Measurements from ENCODE around the gene HSF5. TPM values are rescaled to one million over a fixed set of nuclear protein-coding genes. Genes with fewer than 3 reads are reported as not detected.

HSF5 gene
- total RNA-seq, 1 experiment from 2014 or later: not detected

DNA sequence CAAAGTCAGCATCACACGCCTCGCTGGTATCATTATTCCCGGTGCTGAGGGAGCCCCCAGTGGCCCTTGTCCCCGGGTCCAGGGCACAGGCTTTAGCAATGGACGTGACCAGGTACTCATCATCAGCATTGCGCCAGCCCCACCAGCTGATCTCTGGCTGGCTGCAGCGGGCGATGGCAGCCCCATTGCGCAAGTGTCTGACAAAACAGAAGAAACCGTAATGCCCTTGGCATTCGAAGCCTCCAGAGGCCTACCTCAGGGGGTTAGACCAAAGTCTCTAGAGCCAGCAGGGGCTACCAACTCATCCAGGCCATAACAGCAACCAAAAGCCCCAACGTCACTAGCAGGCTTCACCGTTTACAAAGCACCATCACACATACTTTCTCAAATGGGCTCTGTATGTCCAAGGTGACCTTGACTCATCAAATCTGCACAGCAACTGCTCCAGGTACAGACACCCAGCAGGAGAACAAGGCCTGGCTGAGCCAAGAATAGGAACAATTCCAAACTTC is 19.0 kb upstream of the HSF5 start:
- H2AK5ac ChIP-seq (ENCODE audit: insufficient read length, low read length): no peak overlapping the region
- H3K79me2 ChIP-seq (ENCODE audit: insufficient read depth, low read length): no peaks in the 10 kb centered on the region; the same call in 1 of the 2 replicates
- H4K91ac ChIP-seq (ENCODE audit: insufficient read length, low read depth, low read length): no peak overlapping the region
- no peak overlapping the region for H3K18ac ChIP-seq (ENCODE audit: insufficient read length, low read depth, low read length)
- no peak for TF ChIP-seq CTCF (conservative IDR thresholded peaks at IDR 0.05)
- H3K23ac ChIP-seq (ENCODE audit: insufficient read length, low read depth, low read length): no peak overlapping the region
- H2BK5ac ChIP-seq (ENCODE audit: insufficient read length, low read length): no peak overlapping the region
- H3K56ac ChIP-seq (ENCODE audit: insufficient read length, low read depth, low read length): no peak overlapping the region
- H2BK20ac ChIP-seq (ENCODE audit: low read depth, low read length, poor library complexity, severe bottlenecking): no peak overlapping the region
- H3T11ph ChIP-seq (ENCODE audit: low read length): no peak overlapping the region
- H3K4me1 ChIP-seq (ENCODE audit: insufficient read depth, low read length): no peaks in the 10 kb centered on the region
- H3K14ac ChIP-seq (ENCODE audit: insufficient read depth, low read length): no peak overlapping the region
- H3K9me3 ChIP-seq (ENCODE audit: control insufficient read depth, low read depth, low read length): no peaks in the 10 kb centered on the region
- H4K20me1 ChIP-seq (ENCODE audit: control insufficient read depth, insufficient read depth, insufficient read length): no peaks in the 10 kb centered on the region
- DNase-seq: no peak
- H3K79me1 ChIP-seq (ENCODE audit: insufficient read depth, low read depth, low read length, poor library complexity, severe bottlenecking): no peaks in the 10 kb centered on the region
- H2BK120ac ChIP-seq (ENCODE audit: low read depth, low read length, poor library complexity, severe bottlenecking): no peak overlapping the region
- no peak overlapping the region for H3K27ac ChIP-seq (ENCODE audit: insufficient read length, low read depth, low read length)
- Mint-ChIP-seq H3K36me3 (ENCODE audit: insufficient read depth in 1 of 3, low read depth in 3 of 3) (peaks cover 53 to 93% (median 89%) of the 10 kb centered on the region in 3 experiments; a peak in 6 of 7 replicates), H3K4me3 (no peak overlapping the region), H3K27ac (no peak overlapping the region), H3K4me1 (no peaks in the 10 kb centered on the region), H3K9me3 (no peaks in the 10 kb centered on the region), H3K27me3 (ENCODE audit: low read depth) (no peaks in the 10 kb centered on the region)
- H3K9ac ChIP-seq (ENCODE audit: extremely low read depth, insufficient read length, low read length): no peak overlapping the region
- no peak overlapping the region for H3K4me2 ChIP-seq (ENCODE audit: insufficient read depth, insufficient read length, low read length)
- no peaks in the 10 kb centered on the region for H3K27me3 ChIP-seq (ENCODE audit: insufficient read depth, low read length)
- H2BK12ac ChIP-seq (ENCODE audit: insufficient read length, low read depth, low read length): no peak overlapping the region
- H2AFZ ChIP-seq (ENCODE audit: low read length): no peak overlapping the region
- no peak overlapping the region for H3K4ac ChIP-seq (ENCODE audit: low read depth, low read length)
- H3K23me2 ChIP-seq (ENCODE audit: insufficient read length, low read depth, low read length, poor library complexity, severe bottlenecking): no peaks in the 10 kb centered on the region
- no peak overlapping the region for H4K8ac ChIP-seq (replicated peaks; ENCODE audit: insufficient read length, low read depth, low read length)
- WGBS (ENCODE audit: extremely low coverage, insufficient read length, low lambda C conversion rate): no CpG with 5 or more reads among the region's 13 CpGs
- no peak overlapping the region for H2BK15ac ChIP-seq (ENCODE audit: low read depth, low read length)
- H4K5ac ChIP-seq (ENCODE audit: insufficient read length, low read depth, low read length): no peak overlapping the region

Measured in H9 (cell line).